HEK293 (cell line): ENCODE data around the gene COX6A1.

ENCODE experiments used
- HOXA7 ChIP-seq: sonication (generic); formaldehyde crosslinking; IDR thresholded peaks from 2 replicates; pipeline ENCODE4 v1.8.1; 2022; ENCODE audit warnings: missing genetic modification reagents, borderline replicate concordance
- REST ChIP-seq: fragments of 450-650 bp; formaldehyde crosslinking; IDR thresholded peaks from 2 replicates; pipeline ENCODE4 v1.5.1; 2016; ENCODE audit warnings: missing biosample characterization, missing genetic modification characterization
- ZNF174 ChIP-seq: fragments of 450-650 bp; formaldehyde crosslinking; IDR thresholded peaks from 2 replicates; pipeline ENCODE4 v1.5.0; 2017; ENCODE audit warnings: missing biosample characterization, mild to moderate bottlenecking, missing genetic modification characterization
- ZNF404 ChIP-seq: fragments of 450-650 bp; formaldehyde crosslinking; IDR thresholded peaks from 2 replicates; pipeline ENCODE4 v1.5.1; 2017; ENCODE audit warnings: missing biosample characterization, missing genetic modification characterization

GRCh38 chr12:120466560-120467315, 28.8 kb downstream of the COX6A1 start:
- no peak for TF ChIP-seq HOXA7 (CRISPR knock-in tag)
- TF ChIP-seq ZNF174, result no peak
- no peak for TF ChIP-seq ZNF404 (tag by site-specific recombination)
- TF ChIP-seq REST (tag by site-specific recombination), result no peak
